OCI-LY3 (cell line): ENCODE measurements around the gene LEUTX.

Experiments
- CTCF ChIP-seq: fragments of 200-600, 300-600 bp; sonication (generic); IDR thresholded peaks from 2 replicates; pipeline ENCODE4 v1.5.1; 2014; ENCODE audit warnings: antibody characterized with exemption, low read length, low read depth
- EZH2phosphoT487 ChIP-seq: fragments of 200-600 bp; shearing (Covaris generic); IDR thresholded peaks from 2 replicates; pipeline ENCODE4 v1.6.1; 2018; ENCODE audit warnings: antibody characterized with exemption, mixed run types, low read depth

- no peak for TF ChIP-seq CTCF
- no peak for TF ChIP-seq EZH2phosphoT487
These were observed 49.1 kb upstream of the LEUTX start for GRCh38 chr19:39729594-39729993.
